Measurements from ENCODE around the gene NABP1. TPM values are rescaled to one million over a fixed set of nuclear protein-coding genes. Genes with fewer than 3 reads are reported as not detected.

Gene NABP1
- 20.5 TPM for total RNA-seq (ENCODE audit: unreplicated experiment)
- long read RNA-seq, partial matches to known transcripts, result 1 of 8 reads
- long read RNA-seq, other reads (novel, unspliced or antisense), result 0 of 8 reads

DNA sequence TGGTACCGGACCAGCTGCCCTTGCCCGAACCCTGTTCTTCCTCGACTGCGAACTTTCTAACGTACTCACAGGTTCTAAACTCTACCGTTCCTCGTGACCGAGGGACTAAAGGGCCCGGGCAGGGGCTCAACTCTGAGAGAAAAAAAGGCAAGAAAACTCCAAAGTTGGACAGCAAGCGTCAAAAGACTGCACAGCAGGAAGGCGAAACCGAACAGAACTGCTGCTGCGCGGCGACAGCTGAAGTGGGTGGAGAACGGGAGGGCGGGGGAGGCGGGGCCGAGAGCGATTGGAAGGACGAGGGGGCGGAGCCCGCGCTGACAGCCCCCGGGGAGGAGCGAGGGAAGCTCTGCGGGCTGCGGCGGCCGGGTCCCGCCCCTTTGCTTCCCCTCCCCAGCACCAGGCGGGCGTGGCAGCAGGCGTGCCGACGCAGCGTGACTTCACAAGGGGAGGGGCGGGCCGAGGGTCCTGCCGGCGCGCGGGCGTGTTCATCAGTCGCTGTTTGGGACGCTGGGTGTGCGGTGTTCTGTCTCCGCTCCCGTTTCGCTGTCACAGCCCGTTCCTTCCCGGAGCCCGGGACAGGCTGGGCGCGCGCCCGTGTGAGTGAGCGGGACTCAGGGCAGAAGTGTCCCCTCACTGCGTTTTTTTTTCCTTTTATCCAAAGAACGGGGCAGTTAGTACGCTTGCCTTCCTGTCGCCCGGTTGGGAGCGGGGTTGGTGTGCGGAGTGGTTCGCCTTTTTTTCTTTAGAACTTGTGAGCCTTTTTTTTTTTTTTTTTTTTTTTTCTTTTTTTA, at the start of gene NABP1:
Gene NABP1, plus strand, starts transcription at position 491 of the 791 bp plus-strand sequence. CDS start 479 bp downstream, outside the sequence.
- H3K9me3 Mint-ChIP-seq (ENCODE audit: unreplicated experiment), result no peaks in the 10 kb centered on the region
- H3K36me3 Mint-ChIP-seq (ENCODE audit: low read depth, unreplicated experiment), result peaks cover 4% of the 10 kb centered on the region
- peak within 1 kb of the TSS; percentile 93 for H3K4me3 Mint-ChIP-seq (ENCODE audit: unreplicated experiment)
- DNase-seq (ENCODE audit: low spot score), result peak; percentile 98
- H3K27ac Mint-ChIP-seq (ENCODE audit: unreplicated experiment), result peak within 1 kb of the TSS; percentile 96
- H3K4me1 Mint-ChIP-seq (ENCODE audit: unreplicated experiment), result peaks cover 27% of the 10 kb centered on the region
- TF ChIP-seq CTCF (IDR thresholded peaks at IDR 0.05; ENCODE audit: unreplicated experiment), result no peak
- peaks cover 13% of the 10 kb centered on the region for H3K27me3 Mint-ChIP-seq (ENCODE audit: unreplicated experiment)

- Mint-ChIP-seq H3K9me3 (ENCODE audit: unreplicated experiment) (no peaks in the 10 kb centered on the region), H3K27me3 (ENCODE audit: unreplicated experiment) (no peaks in the 10 kb centered on the region), H3K4me3 (ENCODE audit: unreplicated experiment) (no peak overlapping the region), H3K4me1 (ENCODE audit: unreplicated experiment) (no peaks in the 10 kb centered on the region), H3K36me3 (ENCODE audit: low read depth, unreplicated experiment) (no peaks in the 10 kb centered on the region), H3K27ac (ENCODE audit: unreplicated experiment) (no peak overlapping the region)
- no peak for TF ChIP-seq CTCF (IDR thresholded peaks at IDR 0.05; ENCODE audit: unreplicated experiment)
- no peak for DNase-seq (ENCODE audit: low spot score)
Measured at GRCh38 chr2:191629001-191629453, 48.9 kb upstream of the NABP1 start.

DNA sequence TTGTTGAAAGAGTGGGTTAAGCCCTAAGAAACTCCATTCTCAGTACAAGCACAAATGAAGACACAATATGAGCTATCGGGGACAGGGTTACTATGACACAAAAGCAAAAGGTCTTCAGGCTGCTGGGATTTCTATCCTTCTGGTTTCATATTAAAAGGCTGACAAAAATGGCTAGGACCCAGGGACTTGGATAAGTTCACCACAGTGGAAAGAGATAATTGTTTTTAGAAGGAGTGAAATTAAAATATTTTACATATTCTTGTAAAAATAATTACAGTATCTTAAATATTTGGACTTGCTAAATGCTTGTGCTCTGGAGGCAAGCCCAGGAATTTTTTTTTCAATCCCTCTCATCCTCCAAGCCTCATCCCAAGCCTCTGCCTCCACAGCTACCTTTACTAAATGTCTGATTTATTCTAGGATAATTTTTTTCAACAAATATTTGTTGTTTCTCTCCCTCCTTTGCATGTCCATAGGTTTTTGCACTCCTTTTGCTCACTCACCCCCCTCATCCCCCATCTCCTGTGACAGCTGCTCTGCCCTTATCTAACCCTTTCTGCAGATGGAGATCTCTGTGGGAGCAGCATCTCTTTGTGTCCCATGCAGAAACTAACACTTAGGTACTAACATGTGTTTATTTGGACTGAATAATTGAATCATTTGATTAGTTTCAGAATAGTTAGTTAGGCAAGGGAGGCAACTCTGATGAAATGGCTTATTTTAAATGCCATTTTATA, 47.8 kb upstream of the NABP1 start:
- Mint-ChIP-seq H3K4me3 (ENCODE audit: unreplicated experiment) (no peak overlapping the region), H3K9me3 (ENCODE audit: unreplicated experiment) (no peaks in the 10 kb centered on the region), H3K36me3 (ENCODE audit: low read depth, unreplicated experiment) (no peaks in the 10 kb centered on the region), H3K27me3 (ENCODE audit: unreplicated experiment) (no peaks in the 10 kb centered on the region), H3K4me1 (ENCODE audit: unreplicated experiment) (no peaks in the 10 kb centered on the region), H3K27ac (ENCODE audit: unreplicated experiment) (no peak overlapping the region)
- no peak for DNase-seq (ENCODE audit: low spot score)
- no peak for TF ChIP-seq CTCF (IDR thresholded peaks at IDR 0.05; ENCODE audit: unreplicated experiment)

DNA sequence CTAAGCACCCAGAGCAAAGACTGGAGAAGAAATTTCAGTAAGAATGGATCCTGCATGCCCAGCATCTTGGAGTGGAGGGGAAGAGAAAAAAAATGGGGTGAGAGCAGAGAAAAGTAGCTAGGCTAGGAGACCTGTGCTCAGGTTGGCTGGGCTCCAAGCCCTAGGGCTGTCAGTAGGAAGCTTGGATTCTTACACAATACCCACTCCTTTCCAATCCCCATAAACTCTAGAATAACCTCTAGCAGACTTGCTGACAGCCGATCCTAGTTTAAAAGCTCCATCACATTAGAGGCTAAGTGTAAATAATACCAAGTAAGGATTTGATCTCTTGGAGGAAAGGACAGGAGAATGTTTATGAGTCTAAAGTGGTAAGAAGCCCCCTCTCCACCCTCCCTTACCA, 46.2 kb upstream of the NABP1 start:
- no peak overlapping the region for H3K4me3 Mint-ChIP-seq (ENCODE audit: unreplicated experiment)
- no peak overlapping the region for H3K27ac Mint-ChIP-seq (ENCODE audit: unreplicated experiment)
- H3K27me3 Mint-ChIP-seq (ENCODE audit: unreplicated experiment), result no peaks in the 10 kb centered on the region
- no peak for DNase-seq (ENCODE audit: low spot score)
- H3K9me3 Mint-ChIP-seq (ENCODE audit: unreplicated experiment), result no peaks in the 10 kb centered on the region
- TF ChIP-seq CTCF (IDR thresholded peaks at IDR 0.05; ENCODE audit: unreplicated experiment), result no peak
- H3K4me1 Mint-ChIP-seq (ENCODE audit: unreplicated experiment), result no peaks in the 10 kb centered on the region
- no peaks in the 10 kb centered on the region for H3K36me3 Mint-ChIP-seq (ENCODE audit: low read depth, unreplicated experiment)
